Neutrophil (primary cell): ENCODE results near the gene RNF123.

Source experiments
- H3K27ac ChIP-seq: fragments of 200-600 bp; sonication (generic); 2 replicates; pipeline ENCODE4 v1.5.1; 2016; ENCODE audit warnings: mild to moderate bottlenecking, moderate library complexity
- H3K27me3 ChIP-seq: fragments of 200-600 bp; sonication (generic); 2 replicates; pipeline ENCODE4 v1.6.0; 2016; ENCODE audit warnings: mild to moderate bottlenecking
- H3K36me3 ChIP-seq: fragments of 200-600 bp; sonication (generic); 2 replicates; pipeline ENCODE4 v1.5.1; 2017
- H3K4me1 ChIP-seq, 2 experiments: fragments of 200-600 bp in 1 of 2; sonication (generic) in 1 of 2; 1 replicate in 1 of 2; 2 replicates in 1 of 2; pipeline versions ENCODE4 v1.5.1 to v1.6.1; 2013 to 2016; ENCODE audit warnings: low read depth in 1 of 2, low read length in 1 of 2, mild to moderate bottlenecking in 1 of 2, moderate library complexity in 1 of 2; ENCODE audit not compliant: control insufficient read depth in 1 of 2, insufficient read depth in 1 of 2
- H3K4me3 ChIP-seq, 2 experiments: fragments of 200-600 bp in 1 of 2; sonication (generic) in 1 of 2; 1 replicate in 1 of 2; 2 replicates in 1 of 2; pipeline ENCODE4 v1.5.1; 2013 to 2016; ENCODE audit warnings: low read depth in 1 of 2, low read length in 1 of 2, mild to moderate bottlenecking in 1 of 2, moderate library complexity in 1 of 2
- H3K9me3 ChIP-seq: fragments of 200-600 bp; sonication (generic); 2 replicates; pipeline ENCODE4 v1.5.1; 2016
- TF ChIP-seq, protein P1 (sequence below): fragments of 200-600 bp; sonication (generic); IDR thresholded peaks from 2 replicates; pipeline ENCODE4 v1.5.1; 2016; ENCODE audit warnings: antibody characterized with exemption

The RNF123 gene

DNA sequence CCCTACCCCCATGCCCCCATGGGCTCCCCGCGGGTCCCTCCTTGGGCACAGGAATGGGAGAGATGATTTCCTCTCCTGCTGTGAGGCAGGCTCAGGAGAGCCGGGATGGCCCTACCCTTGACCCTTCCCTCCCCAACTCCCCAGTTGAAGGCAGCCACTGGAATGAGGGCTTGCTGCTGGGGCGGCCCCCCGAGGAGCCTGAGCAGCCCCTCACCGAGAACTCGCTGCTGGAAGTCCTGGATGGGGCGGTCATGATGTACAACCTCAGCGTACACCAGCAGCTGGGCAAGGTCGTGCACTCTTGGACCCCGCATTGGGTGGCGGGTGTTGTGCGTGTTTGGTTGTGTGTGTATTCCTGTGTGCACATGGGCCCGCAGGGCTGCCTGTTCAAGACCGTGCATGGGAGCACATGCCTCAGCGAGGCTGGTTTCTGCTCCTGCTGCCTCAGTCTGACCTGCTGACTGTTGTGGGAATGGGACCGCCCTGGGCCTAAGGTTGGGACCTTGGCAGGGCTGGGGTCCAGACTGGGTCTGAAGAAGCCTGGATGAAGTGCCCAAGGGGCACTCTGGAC, 16.1 kb downstream of the RNF123 start:
- peaks cover 77% of the 10 kb centered on the region for H3K36me3 ChIP-seq
- no peak overlapping the region for H3K4me3 ChIP-seq
- H3K9me3 ChIP-seq, result no peaks in the 10 kb centered on the region
- H3K4me1 ChIP-seq, result no peaks in the 10 kb centered on the region
- H3K27me3 ChIP-seq, result no peaks in the 10 kb centered on the region
- no peak overlapping the region for H3K27ac ChIP-seq
- TF ChIP-seq, protein P1, sequence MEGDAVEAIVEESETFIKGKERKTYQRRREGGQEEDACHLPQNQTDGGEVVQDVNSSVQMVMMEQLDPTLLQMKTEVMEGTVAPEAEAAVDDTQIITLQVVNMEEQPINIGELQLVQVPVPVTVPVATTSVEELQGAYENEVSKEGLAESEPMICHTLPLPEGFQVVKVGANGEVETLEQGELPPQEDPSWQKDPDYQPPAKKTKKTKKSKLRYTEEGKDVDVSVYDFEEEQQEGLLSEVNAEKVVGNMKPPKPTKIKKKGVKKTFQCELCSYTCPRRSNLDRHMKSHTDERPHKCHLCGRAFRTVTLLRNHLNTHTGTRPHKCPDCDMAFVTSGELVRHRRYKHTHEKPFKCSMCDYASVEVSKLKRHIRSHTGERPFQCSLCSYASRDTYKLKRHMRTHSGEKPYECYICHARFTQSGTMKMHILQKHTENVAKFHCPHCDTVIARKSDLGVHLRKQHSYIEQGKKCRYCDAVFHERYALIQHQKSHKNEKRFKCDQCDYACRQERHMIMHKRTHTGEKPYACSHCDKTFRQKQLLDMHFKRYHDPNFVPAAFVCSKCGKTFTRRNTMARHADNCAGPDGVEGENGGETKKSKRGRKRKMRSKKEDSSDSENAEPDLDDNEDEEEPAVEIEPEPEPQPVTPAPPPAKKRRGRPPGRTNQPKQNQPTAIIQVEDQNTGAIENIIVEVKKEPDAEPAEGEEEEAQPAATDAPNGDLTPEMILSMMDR, result no peak

DNA sequence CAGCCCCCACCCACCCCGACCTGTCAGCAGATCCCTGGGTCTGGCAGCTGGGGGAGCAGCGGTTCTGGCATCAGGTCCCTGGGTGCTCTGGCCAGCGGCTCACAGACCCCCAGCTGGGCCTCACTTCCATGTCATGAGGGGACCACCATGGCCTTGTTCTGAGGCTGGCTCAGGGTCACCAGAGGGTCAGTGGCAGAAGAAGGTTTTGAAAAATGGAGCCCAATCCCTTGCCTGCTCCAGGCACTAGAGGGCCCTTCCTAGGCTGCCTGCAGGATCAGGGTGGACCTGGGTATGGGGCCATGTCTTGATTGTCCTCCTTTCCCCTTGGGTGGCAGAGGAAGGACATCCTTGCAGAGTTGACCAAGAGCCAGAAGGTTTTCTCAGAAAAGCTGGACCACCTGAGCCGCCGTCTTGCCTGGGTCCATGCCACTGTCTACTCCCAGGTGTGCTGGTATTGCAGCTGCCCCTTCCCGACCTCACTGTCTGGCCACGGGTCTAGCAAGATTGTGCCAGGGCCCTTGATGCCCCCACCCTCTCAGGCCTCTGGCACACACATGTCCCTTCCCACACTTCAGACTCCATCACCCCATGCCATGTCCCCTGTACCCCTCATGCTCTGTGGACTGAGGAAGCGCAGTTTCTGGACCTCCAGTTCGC, 17.2 kb downstream of the RNF123 start:
- Histone ChIP-seq H3K36me3 (peaks cover 73% of the 10 kb centered on the region), H3K4me1 (no peaks in the 10 kb centered on the region), H3K9me3 (no peaks in the 10 kb centered on the region), H3K4me3 (no peak overlapping the region), H3K27ac (no peak overlapping the region), H3K27me3 (no peaks in the 10 kb centered on the region)
- TF ChIP-seq, protein P1, result no peak

DNA sequence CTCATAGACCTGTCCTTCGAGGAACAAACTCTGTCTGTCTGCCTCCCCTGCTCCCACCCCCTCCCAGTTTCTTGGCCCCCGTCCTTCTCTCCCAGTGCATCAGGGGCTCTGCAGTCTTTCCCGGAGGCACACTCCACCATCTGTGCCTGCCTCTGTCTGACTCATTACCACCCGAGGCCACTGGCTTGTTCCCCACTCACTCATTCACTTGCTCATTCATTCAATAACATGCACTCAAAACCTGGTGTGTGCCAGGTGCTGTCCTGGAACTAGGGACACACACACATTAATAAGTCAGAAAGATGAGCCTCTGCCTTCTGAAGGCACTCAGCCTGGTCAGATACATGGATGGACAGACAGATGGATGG, 17.7 kb downstream of the RNF123 start:
- H3K4me1 ChIP-seq, result no peaks in the 10 kb centered on the region
- H3K4me3 ChIP-seq, result no peak overlapping the region
- H3K27ac ChIP-seq, result no peak overlapping the region
- TF ChIP-seq, protein P1, result no peak
- no peaks in the 10 kb centered on the region for H3K9me3 ChIP-seq
- H3K27me3 ChIP-seq, result no peaks in the 10 kb centered on the region
- peaks cover 71% of the 10 kb centered on the region for H3K36me3 ChIP-seq

- no peaks in the 10 kb centered on the region for H3K4me1 ChIP-seq
- H3K36me3 ChIP-seq, result peaks cover 68% of the 10 kb centered on the region
- no peak overlapping the region for H3K27ac ChIP-seq
- TF ChIP-seq, protein P1, result no peak
- no peaks in the 10 kb centered on the region for H3K27me3 ChIP-seq
- H3K4me3 ChIP-seq, result no peak overlapping the region
- H3K9me3 ChIP-seq, result no peaks in the 10 kb centered on the region
Measured at GRCh38 chr3:49709852-49710251, 20.5 kb downstream of the RNF123 start.

GRCh38 chr3:49711489-49711888, 22.1 kb downstream of the RNF123 start:
- Histone ChIP-seq H3K4me3 (no peak overlapping the region), H3K36me3 (peaks cover 68% of the 10 kb centered on the region), H3K27me3 (no peaks in the 10 kb centered on the region), H3K27ac (no peak overlapping the region), H3K4me1 (no peaks in the 10 kb centered on the region), H3K9me3 (no peaks in the 10 kb centered on the region)
- TF ChIP-seq, protein P1, result no peak
